CD4-positive, alpha-beta T cell treated with Interleukin-6 for 4 hours (primary cell): ENCODE data around the gene OR8U1.
"Not testable (repeated sequence)": the region's sequence is repeated elsewhere in the genome, so short reads cannot be mapped to it uniquely, and the experiment has no call there.

Source experiments
- DNase-seq: peaks from one replicate; pipeline ENCODE4 v3.0.0-alpha.2; 2020; ENCODE audit warnings: mixed read lengths

OR8U1 gene

GRCh38 chr11:56375324-56375723 is at the start of gene OR8U1:
OR8U1 (plus strand) TSS chr11:56375624; CDS start chr11:56375624, 0 bp downstream.
- no peak for DNase-seq

- no peak for DNase-seq
These were observed 43.4 kb upstream of the OR8U1 start for GRCh38 chr11:56331861-56332491.

- no peak for DNase-seq
These were observed 42.3 kb upstream of the OR8U1 start for GRCh38 chr11:56333156-56333555.

GRCh38 chr11:56340289-56340688 is 35.1 kb upstream of the OR8U1 start:
- no peak for DNase-seq

GRCh38 chr11:56345739-56346138 is 29.7 kb upstream of the OR8U1 start, which contains the start of gene OR8K1:
OR8K1 (plus strand) TSS chr11:56346039; CDS start chr11:56346039, 0 bp downstream.
- DNase-seq, result no peak

- no peak for DNase-seq
These were observed 21.4 kb upstream of the OR8U1 start, which contains the start of gene OR8J1 for GRCh38 chr11:56353991-56354390. OR8J1 (plus strand) TSS chr11:56354291; CDS start chr11:56360247, 5,956 bp downstream.

- DNase-seq, result no peak
These were observed 4.7 kb downstream of the OR8U1 start for GRCh38 chr11:56380120-56380519.

GRCh38 chr11:56394381-56394780 is 19.0 kb downstream of the OR8U1 start:
- no peak for DNase-seq

GRCh38 chr11:56396047-56396446 is 20.6 kb downstream of the OR8U1 start:
- no peak for DNase-seq

- not testable (repeated sequence) for DNase-seq
These were observed 26.5 kb downstream of the OR8U1 start for GRCh38 chr11:56401858-56402461.

- no peak for DNase-seq
These were observed 29.0 kb downstream of the OR8U1 start for GRCh38 chr11:56404393-56404792.

GRCh38 chr11:56410801-56411200 is 35.4 kb downstream of the OR8U1 start:
- no peak for DNase-seq

GRCh38 chr11:56412396-56412795 is 37.0 kb downstream of the OR8U1 start, which contains the start of gene OR5AL1:
OR5AL1 (plus strand) TSS chr11:56412696.
- no peak for DNase-seq
